GM19328 (cell line): ENCODE results near the gene PGAP3.

Experiments used
- ATAC-seq: cut with Tn5 transposase; IDR thresholded peaks from one replicate; pipeline ENCODE4 v1.9.1; 2021; ENCODE audit warnings: mild to moderate bottlenecking, moderate library complexity; ENCODE audit not compliant: unreplicated experiment

Gene PGAP3

DNA sequence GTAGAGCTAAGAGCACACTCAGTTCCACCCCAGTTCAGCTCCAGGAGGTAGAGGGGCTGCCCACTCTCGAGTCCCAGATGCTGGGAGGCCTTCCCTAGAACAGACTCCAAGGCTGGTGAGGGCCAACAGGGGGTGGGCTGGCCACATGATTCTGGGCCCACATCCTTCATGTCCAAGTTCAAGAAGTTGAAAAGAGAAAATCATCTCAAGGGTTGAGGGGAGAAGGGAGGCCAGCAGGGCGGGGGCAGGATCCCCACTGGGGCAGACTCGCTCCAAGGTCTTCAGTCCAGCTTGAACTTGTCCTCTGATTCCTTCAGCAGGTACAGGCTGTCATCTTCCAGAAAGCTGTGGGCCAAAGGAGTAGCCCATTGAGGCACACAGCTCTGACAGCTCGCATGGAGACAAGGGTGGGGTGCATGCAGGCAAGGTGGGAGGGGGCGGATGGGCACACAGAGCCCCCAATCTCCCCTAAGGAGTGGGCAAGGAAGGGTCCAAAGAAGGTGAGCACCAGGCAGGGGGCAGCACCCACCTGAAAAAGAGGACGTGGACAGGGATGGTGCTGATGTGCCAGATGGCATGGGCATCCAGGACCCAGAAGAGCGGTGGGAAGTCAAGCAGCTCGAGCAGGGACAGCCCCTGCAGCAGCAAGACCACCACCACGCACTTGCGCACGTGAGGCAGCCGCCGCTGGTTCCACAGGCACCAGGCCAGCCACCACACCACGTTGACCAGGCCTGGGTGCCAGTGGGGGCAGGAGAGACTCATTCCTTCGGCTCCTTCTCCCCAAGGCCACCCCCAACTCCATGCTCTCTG, 15.1 kb downstream of the PGAP3 start:
- ATAC-seq, result no peak

DNA sequence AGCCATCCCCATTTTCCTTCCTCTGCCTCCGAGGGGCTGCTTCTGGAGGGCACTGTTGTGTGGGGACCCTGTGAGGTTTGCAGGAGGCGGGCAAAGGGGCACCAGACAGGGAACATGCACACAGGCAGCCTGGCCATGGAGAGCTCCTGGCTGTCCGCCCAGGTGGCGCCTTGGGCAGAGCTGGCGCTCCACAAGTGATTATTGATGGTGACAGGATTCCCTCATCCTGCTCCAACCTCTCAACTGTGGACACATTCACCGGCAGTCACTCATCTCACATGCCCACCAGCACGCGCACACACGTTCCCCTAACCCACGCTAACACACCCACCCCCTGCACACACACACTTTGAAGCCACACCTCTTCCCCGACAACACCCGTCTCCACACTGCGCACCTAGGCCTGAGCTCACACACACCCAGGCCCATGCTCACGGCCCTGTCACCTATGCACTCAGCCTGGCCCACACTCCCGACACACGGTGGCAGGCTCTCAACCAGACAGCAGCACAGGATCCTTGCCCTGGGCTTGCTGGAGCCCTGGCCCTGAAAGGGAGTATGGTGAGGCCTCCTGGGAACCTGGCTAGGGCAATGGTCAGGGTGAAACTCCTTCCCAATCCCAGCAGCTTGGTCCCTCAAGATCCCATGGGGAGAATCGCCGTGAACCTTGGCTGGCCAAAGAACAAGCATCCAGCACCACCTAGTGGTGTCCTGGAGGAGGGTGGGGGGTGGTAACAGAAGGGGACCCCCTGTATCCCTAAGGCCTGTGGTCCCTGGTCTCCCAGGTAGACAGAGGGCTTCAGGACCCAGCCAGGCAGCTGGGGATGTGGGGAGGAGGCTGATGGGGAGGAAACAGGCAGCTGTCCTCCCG, 16.0 kb downstream of the PGAP3 start:
- no peak for ATAC-seq

DNA sequence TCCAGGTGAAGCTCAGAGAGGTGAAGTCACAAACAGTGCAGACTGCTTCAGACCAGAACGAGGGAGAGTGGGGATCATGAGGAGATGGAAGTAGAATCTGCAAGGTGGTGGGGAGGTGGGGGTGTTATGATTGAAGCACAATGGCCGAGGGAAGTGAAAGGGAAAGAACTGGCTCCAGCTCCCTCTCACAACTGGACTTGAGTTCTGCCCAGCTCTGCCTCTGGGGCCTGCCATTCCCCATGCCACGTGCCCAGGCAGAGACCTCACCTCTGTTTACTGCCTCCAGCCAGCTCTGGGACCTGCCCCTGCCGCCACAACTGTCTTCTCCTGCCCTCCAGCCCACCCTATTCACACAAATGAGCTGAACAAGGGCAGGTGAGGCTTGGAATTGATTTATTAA, 17.1 kb downstream of the PGAP3 start:
- ATAC-seq, result no peak

DNA sequence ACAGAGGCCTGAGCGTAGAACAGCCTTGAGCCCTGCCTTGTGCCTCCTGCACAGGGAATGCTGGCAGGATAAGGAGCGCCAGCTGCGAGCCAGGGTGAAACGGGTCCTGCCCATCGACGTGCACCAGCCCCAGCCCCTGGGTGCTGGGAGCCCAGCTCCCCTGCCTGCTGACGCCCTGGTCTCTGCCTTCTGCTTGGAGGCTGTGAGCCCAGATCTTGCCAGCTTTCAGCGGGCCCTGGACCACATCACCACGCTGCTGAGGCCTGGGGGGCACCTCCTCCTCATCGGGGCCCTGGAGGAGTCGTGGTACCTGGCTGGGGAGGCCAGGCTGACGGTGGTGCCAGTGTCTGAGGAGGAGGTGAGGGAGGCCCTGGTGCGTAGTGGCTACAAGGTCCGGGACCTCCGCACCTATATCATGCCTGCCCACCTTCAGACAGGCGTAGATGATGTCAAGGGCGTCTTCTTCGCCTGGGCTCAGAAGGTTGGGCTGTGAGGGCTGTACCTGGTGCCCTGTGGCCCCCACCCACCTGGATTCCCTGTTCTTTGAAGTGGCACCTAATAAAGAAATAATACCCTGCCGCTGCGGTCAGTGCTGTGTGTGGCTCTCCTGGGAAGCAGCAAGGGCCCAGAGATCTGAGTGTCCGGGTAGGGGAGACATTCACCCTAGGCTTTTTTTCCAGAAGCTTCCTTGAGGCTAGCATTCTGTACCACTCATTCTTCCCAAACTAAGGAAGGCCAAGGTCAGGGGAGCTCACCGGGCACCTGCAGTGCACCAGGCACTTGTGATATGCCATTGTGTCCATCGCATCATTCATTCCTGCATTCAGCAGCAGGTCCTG, 17.7 kb downstream of the PGAP3 start:
- ATAC-seq, result no peak

DNA sequence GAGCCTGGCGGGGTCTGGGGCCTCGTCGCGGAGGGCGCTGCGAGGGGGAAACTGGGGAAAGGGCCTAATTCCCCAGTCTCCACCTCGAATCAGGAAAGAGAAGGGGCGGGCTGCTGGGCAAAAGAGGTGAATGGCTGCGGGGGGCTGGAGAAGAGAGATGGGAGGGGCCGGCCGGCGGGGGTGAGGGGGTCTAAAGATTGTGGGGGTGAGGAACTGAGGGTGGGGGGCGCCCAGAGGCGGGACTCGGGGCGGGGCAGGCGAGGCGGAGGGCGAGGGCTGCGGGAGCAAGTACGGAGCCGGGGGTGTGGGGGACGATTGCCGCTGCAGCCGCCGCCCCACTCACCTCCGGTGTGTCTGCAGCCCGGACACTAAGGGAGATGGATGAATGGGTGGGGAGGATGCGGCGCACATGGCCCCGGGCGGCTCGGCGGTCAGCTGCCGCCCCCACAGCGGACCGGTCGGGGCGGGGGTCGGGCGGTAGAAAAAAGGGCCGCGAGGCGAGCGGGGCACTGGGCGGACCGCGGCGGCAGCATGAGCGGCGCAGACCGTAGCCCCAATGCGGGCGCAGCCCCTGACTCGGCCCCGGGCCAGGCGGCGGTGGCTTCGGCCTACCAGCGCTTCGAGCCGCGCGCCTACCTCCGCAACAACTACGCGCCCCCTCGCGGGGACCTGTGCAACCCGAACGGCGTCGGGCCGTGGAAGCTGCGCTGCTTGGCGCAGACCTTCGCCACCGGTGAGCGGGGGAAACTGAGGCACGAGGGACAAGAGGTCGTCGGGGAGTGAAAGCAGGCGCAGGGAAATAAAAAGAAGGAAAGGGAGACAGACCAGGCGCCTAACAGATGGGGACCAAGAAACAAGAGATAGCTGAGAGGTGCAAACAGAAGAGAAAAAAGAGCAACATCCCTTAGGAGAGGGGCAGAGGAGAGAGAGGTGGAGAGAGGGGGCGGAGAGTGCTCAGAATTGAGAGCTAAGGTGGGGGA, 19.6 kb downstream of the PGAP3 start, which contains the start of gene PNMT:
PNMT (plus strand) TSS at position 509 of the 980 bp plus-strand sequence; CDS start at position 532, 23 bp downstream.
- no peak for ATAC-seq

DNA sequence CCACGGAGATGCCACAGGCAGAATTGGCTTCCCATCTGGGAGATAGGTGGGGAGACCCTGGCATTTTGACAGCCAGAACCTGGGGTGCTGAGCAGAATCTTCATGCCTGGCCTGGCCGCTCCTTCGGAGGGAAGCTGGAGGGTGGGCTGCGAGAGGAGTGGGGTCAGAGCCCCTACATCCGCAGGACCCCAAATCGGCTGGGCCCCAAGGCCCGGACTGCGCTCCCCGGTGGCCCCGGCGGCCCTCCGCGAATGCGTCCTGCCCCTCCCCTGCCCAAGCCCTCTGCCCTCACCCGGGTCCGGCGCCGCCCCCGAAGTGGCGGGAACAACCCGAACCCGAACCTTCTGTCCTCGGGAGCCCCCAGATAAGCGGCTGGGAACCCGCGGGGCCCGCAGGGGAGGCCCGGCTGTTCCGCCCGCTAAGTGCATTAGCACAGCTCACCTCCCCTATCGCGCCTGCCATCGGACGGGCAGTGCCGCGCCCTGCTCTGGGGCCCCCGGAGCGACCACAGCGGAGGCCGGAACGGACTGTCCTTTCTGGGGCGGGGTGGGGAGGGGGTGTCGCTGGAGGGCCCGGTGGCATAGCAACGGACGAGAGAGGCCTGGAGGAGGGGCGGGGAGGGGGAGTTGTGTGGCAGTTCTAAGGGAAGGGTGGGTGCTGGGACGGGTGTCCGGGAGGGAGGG, 20.5 kb downstream of the PGAP3 start:
- no peak for ATAC-seq

DNA sequence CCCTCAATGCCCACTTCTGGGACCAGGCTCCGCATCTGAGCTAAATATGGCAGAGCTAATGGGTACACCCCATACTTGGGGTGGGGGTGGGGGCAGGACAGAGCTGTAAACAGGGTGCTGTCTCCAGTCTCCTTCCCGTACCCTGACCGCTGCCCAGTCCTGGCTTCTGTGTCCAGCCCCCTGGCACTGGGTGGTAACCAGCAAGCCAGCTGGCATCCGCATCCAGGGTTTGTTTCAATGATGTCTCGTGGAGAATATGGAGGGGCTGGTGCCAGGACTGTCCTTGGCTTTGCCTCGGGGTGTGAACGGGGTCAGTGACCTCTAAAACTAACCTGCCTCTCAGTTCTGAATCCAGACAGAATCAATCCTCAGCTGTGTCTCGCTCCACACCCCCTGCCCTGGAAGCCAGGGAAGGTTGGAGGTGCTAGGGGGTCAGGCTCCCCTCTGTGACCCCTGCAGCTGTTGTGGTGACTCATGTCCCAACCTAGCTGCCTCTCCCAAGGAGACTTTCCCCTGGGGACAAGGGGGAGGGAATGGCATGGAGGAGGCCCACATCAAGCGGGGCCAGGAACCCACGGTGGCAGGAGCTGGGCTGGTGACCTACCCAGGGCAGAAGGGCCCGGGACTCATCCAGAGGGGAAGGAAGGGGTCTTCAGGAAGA, 21.1 kb downstream of the PGAP3 start:
- no peak for ATAC-seq

DNA sequence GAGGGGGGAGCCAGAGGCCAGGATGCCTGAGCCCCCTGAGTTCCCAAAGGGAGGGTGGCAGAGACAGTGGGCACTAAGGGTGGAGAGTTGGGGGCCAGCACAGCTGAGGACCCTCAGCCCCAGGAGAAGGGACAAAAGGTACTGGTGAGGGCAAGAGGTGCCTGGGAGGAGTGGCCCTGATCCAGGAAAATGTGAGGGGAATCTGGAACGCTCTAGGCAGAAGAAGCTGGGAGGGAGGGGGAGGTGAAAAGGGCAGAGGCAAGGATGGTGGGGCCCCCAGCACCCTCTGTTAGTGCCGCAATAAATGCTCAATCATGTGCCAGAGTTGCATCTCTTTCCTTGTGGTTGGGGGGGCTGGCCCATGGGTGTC, 21.6 kb downstream of the PGAP3 start:
- no peak for ATAC-seq

DNA sequence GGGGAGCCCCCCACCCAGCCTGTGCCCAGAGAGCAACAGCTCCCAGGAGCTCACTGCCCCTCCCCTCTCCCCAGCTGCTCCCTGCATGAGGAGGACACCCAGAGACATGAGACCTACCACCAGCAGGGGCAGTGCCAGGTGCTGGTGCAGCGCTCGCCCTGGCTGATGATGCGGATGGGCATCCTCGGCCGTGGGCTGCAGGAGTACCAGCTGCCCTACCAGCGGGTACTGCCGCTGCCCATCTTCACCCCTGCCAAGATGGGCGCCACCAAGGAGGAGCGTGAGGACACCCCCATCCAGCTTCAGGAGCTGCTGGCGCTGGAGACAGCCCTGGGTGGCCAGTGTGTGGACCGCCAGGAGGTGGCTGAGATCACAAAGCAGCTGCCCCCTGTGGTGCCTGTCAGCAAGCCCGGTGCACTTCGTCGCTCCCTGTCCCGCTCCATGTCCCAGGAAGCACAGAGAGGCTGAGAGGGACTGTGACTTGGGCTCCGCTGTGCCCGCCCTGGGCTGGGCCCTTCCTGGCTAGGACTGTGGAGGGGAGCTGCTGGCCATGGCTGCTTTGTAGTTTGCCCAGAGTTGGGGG, 22.1 kb downstream of the PGAP3 start:
- ATAC-seq, result no peak

DNA sequence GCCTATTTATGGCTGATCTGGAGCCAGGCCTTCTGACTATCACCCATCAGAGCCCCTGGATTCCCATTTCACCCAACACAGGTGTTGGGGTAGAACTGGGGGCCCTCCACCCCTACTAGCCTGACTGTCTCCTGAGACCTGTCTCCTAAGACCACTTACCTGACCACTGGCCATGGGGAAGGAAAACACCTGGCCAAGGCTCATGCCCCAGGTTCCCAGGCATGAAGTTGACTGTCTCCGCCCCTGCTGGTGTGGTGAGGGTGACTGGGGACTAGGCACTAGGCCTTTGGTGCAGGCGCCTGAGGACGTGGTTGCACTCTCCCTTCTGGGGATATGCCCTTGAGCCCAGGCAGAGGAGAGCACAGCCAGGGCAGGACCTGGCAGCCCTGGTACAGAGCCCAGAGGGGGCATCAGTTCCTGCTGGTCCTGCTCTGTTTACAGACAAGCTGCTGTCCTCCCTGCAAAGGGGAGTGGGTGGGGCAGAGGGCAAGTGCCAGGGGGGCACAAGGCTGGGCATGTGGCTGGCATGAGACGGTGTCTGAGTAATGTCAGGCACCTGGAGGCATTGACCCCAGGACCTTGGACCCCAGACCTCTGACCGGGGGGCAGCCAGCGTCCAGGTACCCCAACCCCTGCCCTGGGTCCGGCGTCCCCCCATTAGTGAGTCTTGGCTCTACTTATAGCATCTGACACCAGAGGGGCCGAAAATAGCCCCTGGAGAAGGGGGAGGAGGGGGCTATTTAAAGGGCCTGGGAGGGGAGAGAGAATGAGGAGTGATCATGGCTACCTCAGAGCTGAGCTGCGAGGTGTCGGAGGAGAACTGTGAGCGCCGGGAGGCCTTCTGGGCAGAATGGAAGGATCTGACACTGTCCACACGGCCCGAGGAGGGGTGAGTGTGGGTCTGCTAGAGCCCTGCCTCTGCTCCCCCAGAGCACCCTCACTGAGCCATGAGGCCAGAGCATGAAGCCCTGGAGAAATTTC, 23.0 kb downstream of the PGAP3 start, which contains the start of gene TCAP:
TCAP (plus strand) TSS at position 769 of the 981 bp plus-strand sequence; CDS start at position 780, 11 bp downstream.
- ATAC-seq, result no peak

DNA sequence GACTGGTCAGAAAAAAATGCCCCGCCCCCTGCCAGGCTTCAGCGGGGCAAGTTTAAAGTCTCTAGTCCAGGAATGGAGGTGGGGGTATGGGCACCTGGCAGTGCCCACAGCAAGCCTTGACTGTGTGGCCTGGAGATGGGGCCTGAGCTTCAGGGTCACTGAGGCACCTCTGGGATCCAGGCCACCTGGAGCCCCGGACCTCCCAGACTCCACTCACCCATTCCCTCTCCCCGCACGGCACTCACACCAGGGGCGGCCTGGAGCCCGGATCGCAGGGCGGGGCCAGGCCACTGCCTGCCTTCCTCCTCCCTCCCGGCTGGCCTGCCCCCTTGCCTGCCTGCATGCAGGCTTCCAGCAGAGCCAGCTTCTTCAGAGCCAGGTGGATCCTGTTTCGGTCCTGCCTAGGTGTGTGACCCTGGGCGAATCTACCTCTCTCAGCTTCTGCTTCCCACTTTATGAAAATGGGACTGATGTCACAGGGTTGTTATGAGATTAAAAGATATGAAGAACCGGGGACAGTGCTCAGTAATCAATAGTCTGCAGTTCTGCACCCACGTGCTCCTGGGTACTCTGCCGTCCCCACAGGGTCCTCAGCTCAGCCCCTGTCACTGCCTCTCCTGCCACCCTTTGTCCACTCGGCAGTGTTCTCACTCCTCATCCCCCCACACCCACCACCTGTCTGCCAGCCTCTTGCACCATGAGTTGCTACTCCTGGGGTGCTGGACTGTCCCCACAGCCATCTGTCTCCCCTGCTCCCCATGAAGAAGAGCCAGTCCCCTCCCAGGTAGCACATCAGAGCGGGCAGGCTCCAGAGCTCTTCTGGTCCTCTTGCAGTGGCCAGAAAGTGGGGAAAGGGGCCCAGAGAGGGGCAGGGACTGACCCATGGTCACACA, 23.9 kb downstream of the PGAP3 start:
- ATAC-seq, result no peak

DNA sequence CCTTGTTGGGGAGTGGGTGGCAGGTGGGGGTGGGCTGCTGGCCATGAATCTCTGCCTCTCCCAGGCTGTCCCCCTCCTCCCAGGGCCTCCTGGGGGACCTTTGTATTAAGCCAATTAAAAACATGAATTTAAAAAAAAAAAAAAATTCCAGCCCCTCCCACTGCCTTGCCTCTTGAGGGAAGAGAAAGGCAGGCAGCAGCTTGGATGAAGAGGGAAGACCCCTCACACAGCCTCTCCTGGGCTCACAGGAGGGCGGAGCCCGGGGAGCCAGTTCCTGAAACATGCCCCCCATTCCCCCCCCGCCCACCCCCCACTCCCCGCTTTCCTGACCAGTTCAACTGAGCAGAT, 24.5 kb downstream of the PGAP3 start:
- no peak for ATAC-seq

DNA sequence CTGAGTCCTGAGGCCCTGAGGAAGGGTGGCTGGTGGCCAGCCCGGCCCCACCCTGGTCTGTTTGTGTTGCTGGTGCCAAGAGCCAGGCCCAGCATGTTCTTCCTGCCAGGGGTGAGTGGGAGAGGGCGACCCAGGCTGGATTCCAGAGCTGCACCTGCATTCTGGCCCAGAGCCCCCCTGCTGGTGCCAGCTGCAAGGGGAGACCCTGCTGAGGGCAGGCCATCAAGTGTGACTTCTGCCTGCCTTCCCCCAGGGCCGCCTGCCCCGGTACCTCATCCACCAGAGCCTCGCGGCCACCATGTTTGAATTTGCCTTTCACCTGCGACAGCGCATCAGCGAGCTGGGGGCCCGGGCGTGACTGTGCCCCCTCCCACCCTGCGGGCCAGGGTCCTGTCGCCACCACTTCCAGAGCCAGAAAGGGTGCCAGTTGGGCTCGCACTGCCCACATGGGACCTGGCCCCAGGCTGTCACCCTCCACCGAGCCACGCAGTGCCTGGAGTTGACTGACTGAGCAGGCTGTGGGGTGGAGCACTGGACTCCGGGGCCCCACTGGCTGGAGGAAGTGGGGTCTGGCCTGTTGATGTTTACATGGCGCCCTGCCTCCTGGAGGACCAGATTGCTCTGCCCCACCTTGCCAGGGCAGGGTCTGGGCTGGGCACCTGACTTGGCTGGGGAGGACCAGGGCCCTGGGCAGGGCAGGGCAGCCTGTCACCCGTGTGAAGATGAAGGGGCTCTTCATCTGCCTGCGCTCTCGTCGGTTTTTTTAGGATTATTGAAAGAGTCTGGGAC, 25.1 kb downstream of the PGAP3 start:
- no peak for ATAC-seq

DNA sequence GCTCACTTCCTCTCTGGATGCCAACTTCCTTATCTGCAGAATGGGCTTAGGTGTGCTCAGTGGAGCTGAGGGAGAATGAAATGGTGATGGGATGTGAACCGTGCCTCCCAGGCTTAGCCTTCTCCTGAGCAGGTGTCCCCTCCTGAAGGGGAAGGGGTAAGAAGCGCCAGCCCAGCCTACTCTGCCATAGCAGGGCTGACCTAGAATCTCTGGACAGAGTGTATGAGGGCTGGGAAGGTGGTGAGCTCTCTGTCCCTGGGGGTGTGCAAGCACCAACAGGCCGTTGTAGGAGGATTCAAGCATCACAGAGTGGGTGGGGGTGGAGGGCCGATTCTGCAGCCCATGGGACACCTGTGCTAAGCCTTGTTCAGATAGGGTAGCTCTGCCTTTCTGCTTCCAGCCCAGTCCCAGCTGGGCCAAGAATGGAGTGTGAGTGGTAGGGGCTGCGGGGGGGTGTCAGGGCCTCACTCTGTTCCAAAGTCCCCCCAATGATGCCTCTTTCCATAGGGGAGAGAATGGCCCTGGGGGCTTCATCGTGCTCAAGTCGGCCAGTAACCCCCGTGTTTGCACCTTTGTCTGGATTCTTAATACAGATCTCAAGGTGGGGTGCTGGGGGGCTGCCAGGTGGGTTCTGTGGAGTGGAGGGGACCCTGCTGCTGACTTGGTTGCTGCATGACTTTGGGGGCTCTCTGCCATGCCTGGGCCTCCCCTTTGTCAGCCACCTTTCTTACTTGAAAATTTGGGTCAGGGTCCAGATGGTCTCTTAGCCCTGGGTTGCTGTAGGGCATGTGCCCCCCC, 25.9 kb downstream of the PGAP3 start:
- ATAC-seq, result no peak
